Neural cell (in vitro differentiated cells): Measurements from ENCODE around the gene UMODL1.

Experiments
- CTCF ChIP-seq: fragments of 450-650 bp; IDR thresholded peaks from 2 replicates; pipeline ENCODE4 v1.5.1; 2014; ENCODE audit warnings: antibody characterized with exemption, mild to moderate bottlenecking, moderate library complexity; ENCODE audit not compliant: poor library complexity, severe bottlenecking
- EP300 ChIP-seq: fragments of 450-650 bp; conservative IDR thresholded peaks from 2 replicates; pipeline ENCODE4 v1.6.1; 2014; ENCODE audit warnings: antibody characterized with exemption, mild to moderate bottlenecking, moderate library complexity; ENCODE audit not compliant: poor library complexity, severe bottlenecking
- EZH2 ChIP-seq: fragments of 200-600, 300-800 bp; shearing (Covaris generic), sonication (generic); IDR thresholded peaks from 2 replicates; pipeline ENCODE4 v1.6.1; 2014; ENCODE audit warnings: antibody characterized with exemption, low read length, borderline replicate concordance, mild to moderate bottlenecking; ENCODE audit not compliant: insufficient read depth, poor library complexity, severe bottlenecking
- POLR2AphosphoS5 ChIP-seq: IDR thresholded peaks from 2 replicates; pipeline ENCODE4 v1.6.1; 2012
- RAD21 ChIP-seq: fragments of 450-650 bp; conservative IDR thresholded peaks from 2 replicates; pipeline ENCODE4 v1.6.1; 2014; ENCODE audit warnings: antibody characterized with exemption, mild to moderate bottlenecking, moderate library complexity
- REST ChIP-seq: IDR thresholded peaks from 2 replicates; pipeline ENCODE4 v1.6.1; 2012; ENCODE audit warnings: borderline replicate concordance

- TF ChIP-seq CTCF (no peak), EZH2 (no peak), RAD21 (no peak), POLR2AphosphoS5 (no peak), REST (no peak), EP300 (no peak)
These were observed 91.9 kb downstream of the UMODL1 start for GRCh38 chr21:42162831-42163510.
